ENCODE measurements around the gene SLFN5. TPM values are rescaled to one million over a fixed set of nuclear protein-coding genes. Genes with fewer than 3 reads are reported as not detected.
"Not testable (repeated sequence)": the region's sequence is repeated elsewhere in the genome, so short reads cannot be mapped to it uniquely, and the experiment has no call there.

SLFN5 gene
- total and polyA plus RNA-seq, 2 of the 4 experiments (the other 2 are of a cell fraction): 13.0 to 48.9 TPM

DNA sequence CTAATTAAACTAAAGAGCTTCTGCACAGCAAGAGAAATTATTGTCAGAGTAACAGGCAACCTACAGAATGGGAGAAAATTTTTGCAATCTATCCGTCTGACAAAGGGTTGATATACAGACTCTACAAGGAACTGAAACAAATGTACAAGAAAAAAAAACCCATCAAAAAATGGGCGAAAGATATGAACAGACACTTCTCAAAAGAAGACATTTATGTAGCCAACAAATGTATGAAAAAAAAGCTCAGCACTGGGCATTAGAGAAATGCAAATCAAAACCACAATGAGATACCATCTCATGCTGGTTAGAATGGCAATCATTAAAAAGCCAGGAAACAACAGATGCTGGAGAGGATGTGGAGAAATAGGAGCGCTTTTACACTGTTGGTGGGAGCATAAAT is 66.5 kb downstream of the SLFN5 start:
- H3K4me3 ChIP-seq (ENCODE audit: insufficient read depth, low read depth, low read length); H3K23ac ChIP-seq (ENCODE audit: low read depth, low read length); POLR2A ChIA-PET (ENCODE audit: unreplicated experiment); H3K14ac ChIP-seq (replicated peaks; ENCODE audit: low read depth, low read length); DNase-seq; H3K27me3 ChIP-seq (ENCODE audit: control insufficient read depth, insufficient read depth, low read length); H4K91ac ChIP-seq (ENCODE audit: insufficient read depth, low read depth, low read length); H3K4me1 ChIP-seq (ENCODE audit: control insufficient read depth, insufficient read depth, low read length); H2AK5ac ChIP-seq (ENCODE audit: low read depth, low read length); H3K56ac ChIP-seq (ENCODE audit: extremely low read depth, insufficient read depth, low read length); H3K4me2 ChIP-seq (ENCODE audit: low read depth, low read length); H2BK5ac ChIP-seq (ENCODE audit: low read depth, low read length, poor library complexity, severe bottlenecking); H4K5ac ChIP-seq (ENCODE audit: low read depth, low read length); H2BK20ac ChIP-seq (ENCODE audit: low read depth, low read length); H3K79me1 ChIP-seq (ENCODE audit: low read depth in 1 of 2, low read length in 2 of 2); H4K20me1 ChIP-seq (ENCODE audit: insufficient read depth, low read length); H3K36me3 ChIP-seq (ENCODE audit: control insufficient read depth, insufficient read depth, low read length); H3K18ac ChIP-seq (ENCODE audit: low read depth, low read length); CTCF ChIA-PET; intact Hi-C loops (cut with micrococcal nuclease); ATAC-seq (ENCODE audit: low read depth); H3K4ac ChIP-seq (ENCODE audit: low read depth, low read length); H2AK9ac ChIP-seq (replicated peaks; ENCODE audit: low read depth, low read length, poor library complexity); H2BK120ac ChIP-seq (ENCODE audit: low read depth, low read length); H2BK15ac ChIP-seq (ENCODE audit: low read depth, low read length); in situ Hi-C loops (cut with MboI; ENCODE audit: low sequenced_read_pairs); H3K9me1 ChIP-seq (ENCODE audit: insufficient read depth, low read length); H3K9me3 ChIP-seq (ENCODE audit: control insufficient read depth, insufficient read depth, low read length); H3K9ac ChIP-seq (ENCODE audit: low read depth, low read length); H2AFZ ChIP-seq (replicated peaks; ENCODE audit: low read length, poor library complexity); H4K8ac ChIP-seq (ENCODE audit: low read depth in 2 of 2, low read length in 2 of 2); BruUV-seq (replicated peaks); H3K27ac ChIP-seq (ENCODE audit: insufficient read depth, low read length): not testable (repeated sequence)
- dilution Hi-C loops (cut with HindIII; ENCODE audit: low sequenced_read_pairs, unreplicated experiment): loop anchor here (25.0 kb wide), 1 partner anchor 228 kb away; the partner anchor contains the start of gene SLFN12L
- WGBS, 2 experiments (ENCODE audit: extremely low coverage in 2 of 2, insufficient read length in 1 of 2): no CpG with 5 or more reads among the region's 3 CpGs
